Limb (tissue), 2 donors: ENCODE measurements around the gene SERPINI2.

ENCODE experiments used
- DNase-seq, 2 donors: peaks; one replicate each; pipeline ENCODE4 v3.0.0-alpha.2; 2016; ENCODE audit errors: extremely low spot score in 2 of 2

The SERPINI2 gene, protein sequence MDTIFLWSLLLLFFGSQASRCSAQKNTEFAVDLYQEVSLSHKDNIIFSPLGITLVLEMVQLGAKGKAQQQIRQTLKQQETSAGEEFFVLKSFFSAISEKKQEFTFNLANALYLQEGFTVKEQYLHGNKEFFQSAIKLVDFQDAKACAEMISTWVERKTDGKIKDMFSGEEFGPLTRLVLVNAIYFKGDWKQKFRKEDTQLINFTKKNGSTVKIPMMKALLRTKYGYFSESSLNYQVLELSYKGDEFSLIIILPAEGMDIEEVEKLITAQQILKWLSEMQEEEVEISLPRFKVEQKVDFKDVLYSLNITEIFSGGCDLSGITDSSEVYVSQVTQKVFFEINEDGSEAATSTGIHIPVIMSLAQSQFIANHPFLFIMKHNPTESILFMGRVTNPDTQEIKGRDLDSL

DNA sequence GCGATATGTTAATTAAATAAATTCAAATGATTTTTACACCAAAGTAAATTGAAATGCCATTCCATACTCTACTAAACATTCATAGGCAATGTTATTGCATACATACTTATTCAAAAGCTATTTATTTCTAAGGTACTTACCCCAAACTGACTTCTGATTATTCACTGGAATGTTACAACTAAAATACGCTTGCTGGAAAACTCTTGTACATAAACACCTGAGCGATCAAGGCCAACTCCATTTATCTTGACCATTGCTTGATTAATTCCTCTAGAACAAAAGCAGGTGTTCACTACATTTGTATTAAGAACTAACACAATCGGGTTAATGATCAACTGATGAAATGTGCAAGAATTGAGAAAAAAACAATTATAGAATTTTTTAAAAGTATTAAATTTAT, at the start of gene SERPINI2:
Gene SERPINI2 (minus strand): TSS at position 180 of the 400 bp plus-strand sequence. CDS start 2,208 bp downstream, outside the sequence.
- DNase-seq = no peak

- no peak for DNase-seq
Measured at GRCh38 chr3:167521006-167521355, 47.1 kb upstream of the SERPINI2 start.

- no peak for DNase-seq
Measured at GRCh38 chr3:167520266-167521005, 46.6 kb upstream of the SERPINI2 start.

DNA sequence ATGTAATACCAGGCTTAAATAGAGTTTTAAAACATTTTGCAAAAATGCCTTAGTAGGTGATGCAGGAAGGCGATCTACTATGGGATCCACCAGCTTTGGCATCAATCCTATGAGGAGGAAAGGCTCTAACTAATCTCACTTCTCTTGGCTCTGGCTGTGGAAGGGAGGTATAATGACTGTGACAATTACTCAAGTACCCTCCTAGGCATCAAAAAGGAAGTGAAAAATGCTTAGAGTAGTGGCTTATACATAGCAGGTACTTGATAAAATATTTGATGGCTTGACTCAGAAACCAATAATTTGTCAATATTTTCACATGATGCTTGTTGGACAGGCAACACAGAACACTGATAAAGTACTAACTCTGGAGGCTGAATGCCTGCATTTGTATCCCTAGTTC, 34.1 kb upstream of the SERPINI2 start:
- DNase-seq = no peak

DNA sequence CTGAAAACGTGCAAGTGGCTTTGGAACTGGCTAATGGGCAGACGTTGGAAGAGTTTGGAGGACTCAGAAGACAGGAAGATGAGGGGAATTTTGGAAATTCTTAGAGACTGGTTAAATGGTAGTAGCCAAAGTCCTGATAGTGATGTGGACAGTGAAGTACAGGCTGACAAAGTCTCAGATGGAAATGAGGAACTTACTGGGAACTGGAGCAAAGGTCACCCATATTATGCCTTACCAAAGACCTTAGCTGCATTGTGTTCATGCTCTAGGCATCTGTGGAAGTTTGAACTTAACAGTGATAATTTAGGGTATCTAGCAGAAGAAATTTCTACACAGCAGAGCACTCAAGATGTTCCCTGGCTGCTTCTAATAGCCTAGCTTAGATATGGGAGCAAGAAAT, 28.6 kb upstream of the SERPINI2 start:
- DNase-seq = no peak

- DNase-seq = no peak
Measured at GRCh38 chr3:167501941-167502340, 28.1 kb upstream of the SERPINI2 start.

GRCh38 chr3:167497903-167498302, 24.1 kb upstream of the SERPINI2 start:
- no peak for DNase-seq

GRCh38 chr3:167493244-167493643, 19.4 kb upstream of the SERPINI2 start:
- DNase-seq = no peak

DNA sequence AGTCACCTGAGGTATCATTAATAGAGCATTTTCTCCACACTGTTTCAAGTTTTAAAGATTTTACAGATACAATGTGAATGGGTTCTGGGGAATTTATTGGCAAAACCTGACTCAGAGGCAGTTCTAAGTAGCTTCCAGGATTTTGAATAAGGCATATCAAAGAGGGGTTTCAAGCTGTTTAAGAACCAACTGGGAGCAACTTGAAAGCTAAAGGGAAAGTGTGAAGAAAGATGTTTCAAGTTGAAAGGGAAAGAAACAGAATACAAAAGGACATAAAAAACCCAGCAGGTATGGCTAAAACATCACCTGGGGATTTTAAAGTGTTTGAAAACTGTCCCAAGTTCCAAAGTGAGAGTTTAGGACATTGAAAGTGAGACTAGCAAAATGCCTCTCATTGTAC, 17.8 kb upstream of the SERPINI2 start:
- no peak for DNase-seq

- DNase-seq = no peak
Measured at GRCh38 chr3:167489571-167489970, 15.7 kb upstream of the SERPINI2 start.

- no peak for DNase-seq
Measured at GRCh38 chr3:167487556-167487955, 13.7 kb upstream of the SERPINI2 start.

DNA sequence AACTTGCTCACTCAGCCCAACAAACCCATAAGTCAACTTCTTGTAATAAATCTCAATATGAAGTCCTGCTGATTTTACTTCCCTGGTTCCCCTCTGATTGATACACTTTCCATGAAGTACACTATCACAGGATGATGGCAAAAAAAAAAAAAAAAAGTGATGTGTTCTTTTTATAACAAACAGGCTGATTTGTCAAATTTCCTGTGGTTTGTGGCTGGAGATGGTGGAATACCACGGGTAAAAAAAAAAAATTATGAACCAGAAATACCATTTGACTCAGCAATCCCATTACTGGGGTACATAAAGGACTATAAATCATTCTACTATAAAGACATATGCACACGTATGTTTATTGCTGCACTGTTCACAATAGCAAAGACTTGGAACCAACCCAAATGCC, 10.7 kb upstream of the SERPINI2 start:
- no peak for DNase-seq

DNA sequence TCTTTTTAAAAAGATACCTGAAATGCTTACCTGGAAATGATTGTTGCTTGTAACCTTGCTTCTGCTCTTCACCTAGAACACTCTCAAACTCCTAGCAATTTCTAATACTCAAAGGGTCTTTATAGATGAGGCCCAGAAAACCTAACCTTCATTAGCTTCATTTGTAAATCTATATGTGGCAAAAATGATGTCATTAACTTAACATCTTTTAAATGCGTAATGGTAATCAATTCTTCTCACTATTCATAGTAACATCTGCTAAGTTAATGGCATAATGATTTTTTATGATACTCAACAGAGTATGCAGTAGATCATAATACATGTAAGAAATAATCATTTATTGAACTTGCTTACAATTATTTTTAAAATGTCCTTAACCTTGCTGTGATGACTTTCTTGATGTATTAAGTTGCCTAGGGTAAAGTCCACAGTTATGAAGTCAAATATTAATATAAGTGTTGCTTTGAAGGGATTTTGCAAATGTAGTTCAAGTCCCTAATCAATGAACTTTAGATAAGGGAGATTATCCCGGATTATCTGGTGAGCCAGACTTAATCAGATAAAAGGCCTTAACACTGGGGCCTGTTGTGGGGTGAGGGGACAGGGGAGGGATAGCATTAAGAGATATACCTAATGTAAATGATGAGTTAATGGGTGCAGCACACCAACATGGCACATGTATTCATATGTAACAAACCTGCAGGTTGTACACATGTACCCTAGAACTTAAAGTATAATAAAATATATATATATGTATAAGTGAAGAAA, 10.1 kb upstream of the SERPINI2 start:
- no peak for DNase-seq

GRCh38 chr3:167481164-167481563, 7.3 kb upstream of the SERPINI2 start:
- no peak for DNase-seq

GRCh38 chr3:167480748-167481147, 6.9 kb upstream of the SERPINI2 start:
- DNase-seq = no peak

DNA sequence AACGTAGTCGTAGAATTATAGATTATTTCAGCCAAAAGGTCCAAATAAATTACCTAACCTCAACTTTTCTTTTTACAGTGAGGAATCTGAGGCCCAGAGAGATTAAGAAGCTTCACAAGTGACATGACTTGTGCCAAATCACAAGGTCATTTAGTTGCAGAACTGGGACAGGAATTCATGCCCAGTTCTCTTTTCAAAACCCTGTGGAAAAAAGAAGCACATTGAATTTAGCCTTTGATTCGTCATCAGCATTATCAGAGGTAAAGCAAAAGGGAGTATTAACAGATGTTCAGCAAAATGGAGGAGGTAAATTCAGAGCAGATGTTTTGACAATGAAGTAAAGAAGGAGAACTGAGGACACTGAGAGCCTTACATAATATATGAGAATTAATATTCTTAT, 4.5 kb downstream of the SERPINI2 start:
- peak in 1 of 2 donors; percentile 25 for DNase-seq

GRCh38 chr3:167467848-167468611, 5.8 kb downstream of the SERPINI2 start:
- DNase-seq = no peak

- DNase-seq = no peak
Measured at GRCh38 chr3:167466966-167467365, 6.9 kb downstream of the SERPINI2 start.

DNA sequence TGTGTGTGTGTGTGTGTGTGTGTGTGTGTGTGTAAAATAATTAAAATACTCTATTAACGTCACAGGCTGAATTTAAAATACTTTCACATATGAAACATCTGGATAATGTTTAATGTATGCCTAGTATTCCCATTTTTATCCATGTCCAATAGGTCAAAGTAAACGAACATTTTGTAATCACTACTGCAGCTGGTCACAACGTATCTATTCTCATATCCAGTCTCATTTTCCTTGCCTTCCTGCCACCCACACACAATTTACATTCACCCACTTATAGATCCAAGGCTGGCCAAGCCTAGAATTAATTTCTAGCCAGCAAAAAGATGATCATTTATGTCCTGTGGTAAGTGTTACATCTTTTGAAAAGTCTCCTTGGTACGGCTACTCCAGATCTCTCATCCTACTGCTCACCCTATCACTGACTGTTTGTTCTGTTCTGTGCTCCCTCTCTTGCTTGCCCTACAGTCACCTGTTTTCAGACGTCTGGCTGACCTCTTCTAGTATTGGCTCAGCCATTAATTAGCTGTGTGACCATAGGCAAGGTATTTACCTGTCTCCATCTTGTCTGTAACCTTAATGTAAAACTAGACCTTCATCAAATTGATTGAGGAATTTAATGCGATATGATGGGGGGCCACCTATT, 17.6 kb downstream of the SERPINI2 start:
- no peak for DNase-seq

- DNase-seq = no peak
Measured at GRCh38 chr3:167453815-167454214, 20.0 kb downstream of the SERPINI2 start.

GRCh38 chr3:167451282-167451681, 22.6 kb downstream of the SERPINI2 start:
- DNase-seq = no peak
